Subcutaneous abdominal adipose tissue (tissue), 5 donors: ENCODE measurements around the gene ARL14EP.

Source experiments
- H3K27ac ChIP-seq: one replicate; pipeline ENCODE4 v1.7.0; 2013; ENCODE audit warnings: low read depth, mild to moderate bottlenecking, inconsistent platforms, low read length, moderate library complexity
- H3K27me3 ChIP-seq, 5 donors: one replicate each; pipeline ENCODE4 v1.7.0; 2013; ENCODE audit warnings: low read length in 5 of 5, inconsistent platforms in 1 of 5; ENCODE audit not compliant: control insufficient read depth in 5 of 5, insufficient read depth in 4 of 5
- H3K36me3 ChIP-seq, 5 donors: one replicate each; pipeline ENCODE4 v1.7.0; 2013; ENCODE audit warnings: low read length in 5 of 5; ENCODE audit not compliant: control insufficient read depth in 5 of 5, insufficient read depth in 5 of 5
- H3K4me1 ChIP-seq, 5 donors: one replicate each; pipeline ENCODE4 v1.7.0; 2013; ENCODE audit warnings: low read length in 5 of 5, mild to moderate bottlenecking in 3 of 5, moderate library complexity in 1 of 5; ENCODE audit not compliant: control insufficient read depth in 5 of 5, insufficient read depth in 5 of 5
- H3K4me3 ChIP-seq, 5 donors: one replicate each; pipeline ENCODE4 v1.7.0; 2013; ENCODE audit warnings: low read length in 5 of 5, low read depth in 1 of 5
- H3K9ac ChIP-seq, 5 donors: one replicate each; pipeline ENCODE4 v1.7.0; 2013; ENCODE audit warnings: low read length in 5 of 5, mild to moderate bottlenecking in 4 of 5, moderate library complexity in 3 of 5
- H3K9me3 ChIP-seq, 5 donors: one replicate each; pipeline ENCODE4 v1.7.0; 2013; ENCODE audit warnings: low read length in 5 of 5; ENCODE audit not compliant: control insufficient read depth in 5 of 5
- donor health status: healthy.
- donor health status: healthy.
- donor health status: healthy.
- donor health status: healthy.
- donor health status: healthy.

The ARL14EP gene

GRCh38 chr11:30322826-30323710 lies at the start of gene ARL14EP:
ARL14EP (plus strand) TSS chr11:30323104; CDS start chr11:30330949, 7,845 bp downstream.
- peak within 1 kb of the TSS; percentile 91 to 100 (median 95) for H3K9ac ChIP-seq
- no peaks in the 10 kb centered on the region for H3K36me3 ChIP-seq
- peak within 1 kb of the TSS; percentile 93 for H3K27ac ChIP-seq
- H3K9me3 ChIP-seq: no peaks in the 10 kb centered on the region
- peaks cover 0 to 6% (median 0%) of the 10 kb centered on the region in 5 donors for H3K27me3 ChIP-seq
- peak within 1 kb of the TSS; percentile 80 to 89 (median 88) for H3K4me3 ChIP-seq
- H3K4me1 ChIP-seq: peaks cover 0 to 35% (median 33%) of the 10 kb centered on the region in 5 donors

DNA sequence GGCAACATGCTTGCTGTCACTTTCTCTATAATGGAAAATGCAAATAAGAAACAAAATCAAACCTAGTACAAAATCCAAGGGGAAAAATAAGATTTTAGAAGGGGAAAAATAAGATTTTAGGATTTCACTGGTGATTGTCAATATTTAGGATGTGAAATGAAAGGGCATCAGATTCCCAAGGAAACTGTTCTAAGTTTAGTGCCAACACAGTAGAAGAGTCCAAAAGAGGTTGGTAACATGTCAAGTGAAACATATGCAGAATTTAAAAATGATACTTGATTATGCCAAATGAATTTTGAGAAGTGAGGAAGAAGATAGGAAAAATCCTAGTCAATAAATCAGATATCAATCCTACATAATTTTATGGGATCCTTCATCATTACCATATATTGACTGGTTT lies 45.7 kb upstream of the ARL14EP start:
- no peak overlapping the region for H3K27ac ChIP-seq
- H3K4me1 ChIP-seq: no peaks in the 10 kb centered on the region
- peaks cover 0 to 4% (median 0%) of the 10 kb centered on the region in 5 donors for H3K27me3 ChIP-seq
- H3K9me3 ChIP-seq: no peaks in the 10 kb centered on the region
- no peak overlapping the region for H3K9ac ChIP-seq
- no peaks in the 10 kb centered on the region for H3K36me3 ChIP-seq
- no peak overlapping the region for H3K4me3 ChIP-seq

- no peak overlapping the region for H3K9ac ChIP-seq
- H3K4me1 ChIP-seq: no peaks in the 10 kb centered on the region
- H3K9me3 ChIP-seq: no peaks in the 10 kb centered on the region
- H3K36me3 ChIP-seq: no peaks in the 10 kb centered on the region
- H3K4me3 ChIP-seq: no peak overlapping the region
- H3K27me3 ChIP-seq: peaks cover 0 to 3% (median 0%) of the 10 kb centered on the region in 5 donors
- no peak overlapping the region for H3K27ac ChIP-seq
Measured at GRCh38 chr11:30279796-30280195, 43.1 kb upstream of the ARL14EP start.

- no peaks in the 10 kb centered on the region for H3K9me3 ChIP-seq
- no peaks in the 10 kb centered on the region for H3K36me3 ChIP-seq
- no peak overlapping the region for H3K9ac ChIP-seq
- no peaks in the 10 kb centered on the region for H3K4me1 ChIP-seq
- no peak overlapping the region for H3K4me3 ChIP-seq
- peaks cover 0 to 3% (median 0%) of the 10 kb centered on the region in 5 donors for H3K27me3 ChIP-seq
- no peak overlapping the region for H3K27ac ChIP-seq
Measured at GRCh38 chr11:30281476-30282288, 41.2 kb upstream of the ARL14EP start.

DNA sequence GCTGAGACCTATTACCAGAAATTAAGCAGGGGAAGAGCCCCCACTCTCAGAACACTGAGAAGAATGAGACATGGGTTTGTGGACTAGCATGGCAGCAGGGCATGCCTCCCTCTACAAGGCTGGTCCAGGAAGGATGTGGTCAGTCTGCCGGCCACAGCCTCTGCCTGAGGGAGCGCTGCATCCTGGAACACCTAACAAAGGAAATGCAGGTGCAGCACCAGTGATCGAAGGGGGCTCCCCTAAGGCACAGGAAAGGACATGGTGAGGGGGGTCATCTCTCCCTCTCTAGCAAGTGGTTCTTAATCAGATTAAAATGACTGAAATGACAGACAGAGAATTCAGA lies 40.6 kb upstream of the ARL14EP start:
- H3K9ac ChIP-seq: no peak overlapping the region
- H3K27me3 ChIP-seq: peaks cover 0 to 3% (median 0%) of the 10 kb centered on the region in 5 donors
- H3K4me3 ChIP-seq: no peak overlapping the region
- H3K9me3 ChIP-seq: no peaks in the 10 kb centered on the region
- H3K4me1 ChIP-seq: no peaks in the 10 kb centered on the region
- no peaks in the 10 kb centered on the region for H3K36me3 ChIP-seq
- H3K27ac ChIP-seq: no peak overlapping the region

- Histone ChIP-seq H3K9ac (no peak overlapping the region), H3K36me3 (no peaks in the 10 kb centered on the region), H3K4me3 (no peak overlapping the region), H3K9me3 (no peaks in the 10 kb centered on the region), H3K27me3 (peaks cover 0 to 3% (median 0%) of the 10 kb centered on the region in 5 donors), H3K27ac (no peak overlapping the region), H3K4me1 (no peaks in the 10 kb centered on the region)
Measured at GRCh38 chr11:30284836-30285235, 38.1 kb upstream of the ARL14EP start.

DNA sequence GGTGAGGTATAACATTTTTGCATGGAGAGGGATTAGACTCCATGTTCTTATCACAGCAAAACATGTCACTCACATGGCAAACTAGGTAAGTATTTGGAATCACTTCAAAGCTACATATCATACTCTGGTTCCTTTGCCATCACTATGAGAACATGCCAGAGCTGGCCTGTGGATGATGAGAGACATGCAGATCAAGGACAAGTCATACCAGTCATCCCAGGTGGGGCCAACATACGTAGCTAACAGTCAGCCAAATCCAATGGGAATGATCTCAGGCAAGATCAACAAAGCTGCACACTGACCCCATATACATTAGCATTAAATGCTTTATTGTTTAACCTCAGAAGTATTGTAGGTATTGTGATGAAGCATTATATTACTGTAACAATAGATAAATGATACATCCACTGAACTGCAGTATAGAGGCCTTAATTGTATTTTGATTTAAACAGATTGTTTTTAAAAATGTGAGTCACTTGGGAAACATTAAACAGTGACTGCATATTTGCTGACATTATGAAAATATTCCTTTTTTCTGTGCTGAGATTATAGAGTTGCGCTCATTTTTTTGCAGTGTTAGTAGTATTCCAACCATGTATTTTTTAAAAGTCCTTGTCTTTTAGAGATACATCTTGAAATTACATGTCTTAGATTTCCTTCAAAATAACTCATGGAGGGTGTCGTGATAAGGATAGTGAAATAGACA lies 37.3 kb upstream of the ARL14EP start:
- Histone ChIP-seq H3K27me3 (peaks cover 0 to 3% (median 0%) of the 10 kb centered on the region in 5 donors), H3K27ac (no peak overlapping the region), H3K9me3 (no peaks in the 10 kb centered on the region), H3K9ac (no peak overlapping the region), H3K36me3 (no peaks in the 10 kb centered on the region), H3K4me3 (no peak overlapping the region), H3K4me1 (no peaks in the 10 kb centered on the region)

DNA sequence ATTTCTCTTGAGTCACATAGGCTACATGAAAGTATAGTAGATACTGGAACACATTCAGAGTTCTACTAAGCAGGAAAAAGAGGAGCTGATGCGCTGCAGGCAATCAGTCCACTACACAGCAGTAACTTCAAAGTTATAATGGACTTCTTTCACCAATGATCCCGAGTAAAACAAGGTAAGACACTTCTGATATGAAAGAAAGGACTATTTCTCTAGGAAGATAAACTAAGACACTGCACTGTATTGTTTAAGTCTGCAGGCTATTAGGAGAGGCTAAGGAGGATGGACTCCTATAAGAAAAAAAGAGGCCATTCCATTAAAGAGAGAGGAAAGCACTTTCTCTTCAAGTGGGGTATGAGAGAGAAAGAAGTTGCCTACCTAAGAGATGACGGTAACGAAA lies 31.6 kb upstream of the ARL14EP start:
- Histone ChIP-seq H3K9ac (no peak overlapping the region), H3K4me3 (no peak overlapping the region), H3K9me3 (no peaks in the 10 kb centered on the region), H3K36me3 (no peaks in the 10 kb centered on the region), H3K27me3 (no peaks in the 10 kb centered on the region), H3K27ac (no peak overlapping the region), H3K4me1 (no peaks in the 10 kb centered on the region)

DNA sequence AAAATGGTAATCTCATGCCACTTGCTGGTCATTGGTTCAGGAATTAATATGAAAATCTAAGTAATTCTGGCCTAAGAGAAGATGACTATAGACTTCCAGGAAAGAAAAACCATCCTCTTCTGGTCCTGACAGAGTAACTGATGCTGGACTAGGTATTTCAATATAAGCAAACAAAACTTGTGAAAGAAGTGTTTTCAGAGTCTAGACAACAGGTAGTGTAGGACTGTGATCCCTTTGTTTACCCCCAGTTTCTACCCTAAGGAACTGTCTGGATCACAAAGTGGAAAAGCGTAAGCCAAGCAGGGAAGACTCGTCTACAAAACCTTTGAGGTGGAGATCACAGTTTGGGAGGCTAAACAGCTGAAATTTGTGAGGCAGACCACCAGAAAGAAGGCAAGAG lies 30.4 kb upstream of the ARL14EP start:
- Histone ChIP-seq H3K4me3 (no peak overlapping the region), H3K27ac (no peak overlapping the region), H3K27me3 (no peaks in the 10 kb centered on the region), H3K36me3 (no peaks in the 10 kb centered on the region), H3K4me1 (no peaks in the 10 kb centered on the region), H3K9ac (no peak overlapping the region), H3K9me3 (no peaks in the 10 kb centered on the region)
